ENCODE measurements around the gene RIPPLY2.
"Not testable (repeated sequence)": the region's sequence is repeated elsewhere in the genome, so short reads cannot be mapped to it uniquely, and the experiment has no call there.

RIPPLY2 gene

GRCh38 chr6:83883240-83883639 is 30.1 kb downstream of the RIPPLY2 start:
- no peak overlapping the region for H3K9ac ChIP-seq (ENCODE audit: low read length)
- H3K27ac ChIP-seq (ENCODE audit: low read length), result no peak overlapping the region
- H3K27me3 ChIP-seq (ENCODE audit: control insufficient read depth, insufficient read depth, low read length), result no peaks in the 10 kb centered on the region
- H3K36me3 ChIP-seq (ENCODE audit: control insufficient read depth, low read depth, low read length), result no peaks in the 10 kb centered on the region
- no peaks in the 10 kb centered on the region for H3K9me3 ChIP-seq (ENCODE audit: control insufficient read depth, low read depth, low read length)
- H3K4me3 ChIP-seq (ENCODE audit: low read length), result no peak overlapping the region
- H3K4me1 ChIP-seq (ENCODE audit: control insufficient read depth, low read depth, low read length), result no peaks in the 10 kb centered on the region

- H3K27ac ChIP-seq (ENCODE audit: low read length), result no peak overlapping the region
- H3K9me3 ChIP-seq (ENCODE audit: control insufficient read depth, low read depth, low read length), result no peaks in the 10 kb centered on the region
- H3K4me3 ChIP-seq (ENCODE audit: low read length), result no peak overlapping the region
- H3K4me1 ChIP-seq (ENCODE audit: control insufficient read depth, low read depth, low read length), result no peaks in the 10 kb centered on the region
- H3K27me3 ChIP-seq (ENCODE audit: control insufficient read depth, insufficient read depth, low read length), result no peaks in the 10 kb centered on the region
- H3K9ac ChIP-seq (ENCODE audit: low read length), result no peak overlapping the region
- no peaks in the 10 kb centered on the region for H3K36me3 ChIP-seq (ENCODE audit: control insufficient read depth, low read depth, low read length)
Measured at GRCh38 chr6:83884523-83884922, 31.4 kb downstream of the RIPPLY2 start.

- Histone ChIP-seq H3K9ac (ENCODE audit: low read length) (no peak overlapping the region), H3K9me3 (ENCODE audit: control insufficient read depth, low read depth, low read length) (no peaks in the 10 kb centered on the region), H3K36me3 (ENCODE audit: control insufficient read depth, low read depth, low read length) (no peaks in the 10 kb centered on the region), H3K4me1 (ENCODE audit: control insufficient read depth, low read depth, low read length) (no peaks in the 10 kb centered on the region), H3K27ac (ENCODE audit: low read length) (no peak overlapping the region), H3K4me3 (ENCODE audit: low read length) (no peak overlapping the region), H3K27me3 (ENCODE audit: control insufficient read depth, insufficient read depth, low read length) (no peaks in the 10 kb centered on the region)
Measured at GRCh38 chr6:83885984-83886383, 32.8 kb downstream of the RIPPLY2 start.

- Histone ChIP-seq H3K4me3 (ENCODE audit: low read length) (no peak overlapping the region), H3K27ac (ENCODE audit: low read length) (no peak overlapping the region), H3K9ac (ENCODE audit: low read length) (no peak overlapping the region), H3K27me3 (ENCODE audit: control insufficient read depth, insufficient read depth, low read length) (no peaks in the 10 kb centered on the region), H3K9me3 (ENCODE audit: control insufficient read depth, low read depth, low read length) (no peaks in the 10 kb centered on the region), H3K4me1 (ENCODE audit: control insufficient read depth, low read depth, low read length) (no peaks in the 10 kb centered on the region), H3K36me3 (ENCODE audit: control insufficient read depth, low read depth, low read length) (no peaks in the 10 kb centered on the region)
Measured at GRCh38 chr6:83889621-83890020, 36.5 kb downstream of the RIPPLY2 start.

- no peak overlapping the region for H3K27ac ChIP-seq (ENCODE audit: low read length)
- no peaks in the 10 kb centered on the region for H3K4me1 ChIP-seq (ENCODE audit: control insufficient read depth, low read depth, low read length)
- H3K9me3 ChIP-seq (ENCODE audit: control insufficient read depth, low read depth, low read length), result no peaks in the 10 kb centered on the region
- no peak overlapping the region for H3K9ac ChIP-seq (ENCODE audit: low read length)
- no peaks in the 10 kb centered on the region for H3K27me3 ChIP-seq (ENCODE audit: control insufficient read depth, insufficient read depth, low read length)
- H3K36me3 ChIP-seq (ENCODE audit: control insufficient read depth, low read depth, low read length), result no peaks in the 10 kb centered on the region
- no peak overlapping the region for H3K4me3 ChIP-seq (ENCODE audit: low read length)
Measured at GRCh38 chr6:83890520-83890919, 37.4 kb downstream of the RIPPLY2 start.

- no peaks in the 10 kb centered on the region for H3K36me3 ChIP-seq (ENCODE audit: control insufficient read depth, low read depth, low read length)
- H3K4me3 ChIP-seq (ENCODE audit: low read length), result no peak overlapping the region
- no peak overlapping the region for H3K27ac ChIP-seq (ENCODE audit: low read length)
- H3K9me3 ChIP-seq (ENCODE audit: control insufficient read depth, low read depth, low read length), result no peaks in the 10 kb centered on the region
- H3K9ac ChIP-seq (ENCODE audit: low read length), result no peak overlapping the region
- no peaks in the 10 kb centered on the region for H3K27me3 ChIP-seq (ENCODE audit: control insufficient read depth, insufficient read depth, low read length)
- H3K4me1 ChIP-seq (ENCODE audit: control insufficient read depth, low read depth, low read length), result no peaks in the 10 kb centered on the region
Measured at GRCh38 chr6:83891586-83891985, 38.4 kb downstream of the RIPPLY2 start.

GRCh38 chr6:83893024-83893423 is 39.9 kb downstream of the RIPPLY2 start:
- H3K4me3 ChIP-seq (ENCODE audit: low read length), result no peak overlapping the region

GRCh38 chr6:83897094-83897493 is 43.9 kb downstream of the RIPPLY2 start:
- H3K4me3 ChIP-seq (ENCODE audit: low read length); H3K4me1 ChIP-seq (ENCODE audit: control insufficient read depth, low read depth, low read length); H3K36me3 ChIP-seq (ENCODE audit: control insufficient read depth, low read depth, low read length); H3K9ac ChIP-seq (ENCODE audit: low read length); H3K27ac ChIP-seq (ENCODE audit: low read length); H3K27me3 ChIP-seq (ENCODE audit: control insufficient read depth, insufficient read depth, low read length); H3K9me3 ChIP-seq (ENCODE audit: control insufficient read depth, low read depth, low read length): not testable (repeated sequence)

More at GRCh38 chr6:83893024-83893423, 39.9 kb downstream of the RIPPLY2 start:
- H3K9ac ChIP-seq (ENCODE audit: low read length), result no peak overlapping the region
- no peaks in the 10 kb centered on the region for H3K9me3 ChIP-seq (ENCODE audit: control insufficient read depth, low read depth, low read length)
- H3K36me3 ChIP-seq (ENCODE audit: control insufficient read depth, low read depth, low read length), result no peaks in the 10 kb centered on the region
- no peaks in the 10 kb centered on the region for H3K4me1 ChIP-seq (ENCODE audit: control insufficient read depth, low read depth, low read length)
- no peaks in the 10 kb centered on the region for H3K27me3 ChIP-seq (ENCODE audit: control insufficient read depth, insufficient read depth, low read length)
- no peak overlapping the region for H3K27ac ChIP-seq (ENCODE audit: low read length)

- Histone ChIP-seq H3K4me1 (ENCODE audit: control insufficient read depth, low read depth, low read length) (no peaks in the 10 kb centered on the region), H3K36me3 (ENCODE audit: control insufficient read depth, low read depth, low read length) (no peaks in the 10 kb centered on the region)
Measured at GRCh38 chr6:83901624-83902023, 48.5 kb downstream of the RIPPLY2 start.

GRCh38 chr6:83904395-83904794 is 51.2 kb downstream of the RIPPLY2 start:
- Histone ChIP-seq H3K4me1 (ENCODE audit: control insufficient read depth, low read depth, low read length) (no peaks in the 10 kb centered on the region), H3K4me3 (ENCODE audit: low read length) (no peak overlapping the region), H3K36me3 (ENCODE audit: control insufficient read depth, low read depth, low read length) (no peaks in the 10 kb centered on the region), H3K27ac (ENCODE audit: low read length) (no peak overlapping the region), H3K9ac (ENCODE audit: low read length) (no peak overlapping the region), H3K27me3 (ENCODE audit: control insufficient read depth, insufficient read depth, low read length) (no peaks in the 10 kb centered on the region), H3K9me3 (ENCODE audit: control insufficient read depth, low read depth, low read length) (no peaks in the 10 kb centered on the region)

More at GRCh38 chr6:83901624-83902023, 48.5 kb downstream of the RIPPLY2 start:
- Histone ChIP-seq H3K4me3 (ENCODE audit: low read length) (no peak overlapping the region), H3K27ac (ENCODE audit: low read length) (no peak overlapping the region), H3K9ac (ENCODE audit: low read length) (no peak overlapping the region), H3K9me3 (ENCODE audit: control insufficient read depth, low read depth, low read length) (no peaks in the 10 kb centered on the region), H3K27me3 (ENCODE audit: control insufficient read depth, insufficient read depth, low read length) (no peaks in the 10 kb centered on the region)

GRCh38 chr6:83905648-83906047 is 52.5 kb downstream of the RIPPLY2 start:
- H3K9ac ChIP-seq (ENCODE audit: low read length), result no peak overlapping the region
- H3K27ac ChIP-seq (ENCODE audit: low read length), result no peak overlapping the region
- no peaks in the 10 kb centered on the region for H3K9me3 ChIP-seq (ENCODE audit: control insufficient read depth, low read depth, low read length)
- no peak overlapping the region for H3K4me3 ChIP-seq (ENCODE audit: low read length)
- no peaks in the 10 kb centered on the region for H3K36me3 ChIP-seq (ENCODE audit: control insufficient read depth, low read depth, low read length)
- H3K27me3 ChIP-seq (ENCODE audit: control insufficient read depth, insufficient read depth, low read length), result no peaks in the 10 kb centered on the region
- no peaks in the 10 kb centered on the region for H3K4me1 ChIP-seq (ENCODE audit: control insufficient read depth, low read depth, low read length)

Measured in iPS-18a (cell line).